Stimulated activated CD8-positive, alpha-beta memory T cell treated with anti-CD3 and anti-CD28 coated beads, Interleukin-4, amount 100 ng/mL, for 24 hours (primary cell): ENCODE measurements around the gene APOB.

Source experiments
- DNase-seq: peaks from one replicate; pipeline ENCODE4 v3.0.0-alpha.2; 2020; ENCODE audit warnings: low read depth

Gene APOB

GRCh38 chr2:21043744-21044532, at the start of gene APOB:
APOB (minus strand) TSS chr2:21044073; CDS start chr2:21043945, 128 bp downstream.
- no peak for DNase-seq

GRCh38 chr2:21092308-21092869, 48.5 kb upstream of the APOB start:
- no peak for DNase-seq

- no peak for DNase-seq
Observed at GRCh38 chr2:21084401-21084800, 40.5 kb upstream of the APOB start.

- no peak for DNase-seq
Observed at GRCh38 chr2:21083482-21083881, 39.6 kb upstream of the APOB start.

- DNase-seq, result no peak
Observed at GRCh38 chr2:21078296-21078695, 34.4 kb upstream of the APOB start.

- no peak for DNase-seq
Observed at GRCh38 chr2:21072477-21073242, 28.8 kb upstream of the APOB start.

GRCh38 chr2:21070341-21071257, 26.7 kb upstream of the APOB start:
- DNase-seq, result no peak

- DNase-seq, result no peak
Observed at GRCh38 chr2:21069746-21070340, 26.0 kb upstream of the APOB start.

GRCh38 chr2:21067859-21068537, 24.1 kb upstream of the APOB start:
- DNase-seq, result no peak

- no peak for DNase-seq
Observed at GRCh38 chr2:21067125-21067524, 23.3 kb upstream of the APOB start.

GRCh38 chr2:21059885-21060610, 16.2 kb upstream of the APOB start:
- DNase-seq, result no peak

- DNase-seq, result no peak
Observed at GRCh38 chr2:21057097-21057496, 13.2 kb upstream of the APOB start.

- no peak for DNase-seq
Observed at GRCh38 chr2:21055879-21056790, 12.3 kb upstream of the APOB start.

GRCh38 chr2:21055451-21055850, 11.6 kb upstream of the APOB start:
- no peak for DNase-seq

- DNase-seq, result no peak
Observed at GRCh38 chr2:21054011-21054410, 10.1 kb upstream of the APOB start.

- no peak for DNase-seq
Observed at GRCh38 chr2:21052044-21052443, 8.2 kb upstream of the APOB start.

- no peak for DNase-seq
Observed at GRCh38 chr2:21050164-21050563, 6.3 kb upstream of the APOB start.

GRCh38 chr2:21047141-21048009, 3.5 kb upstream of the APOB start:
- DNase-seq, result no peak
